ENCODE results near the gene PMM2. TPM values are rescaled to one million over a fixed set of nuclear protein-coding genes. Genes with fewer than 3 reads are reported as not detected.

Gene PMM2
- total RNA-seq, 1 experiment from 2014 or later: 47.9 TPM

GRCh38 chr16:8855051-8855786, 57.6 kb downstream of the PMM2 start:
- Histone ChIP-seq H3K27ac (no peak overlapping the region), H3K9me3 (replicated peaks) (no peaks in the 10 kb centered on the region), H3K27me3 (replicated peaks) (no peaks in the 10 kb centered on the region), H3K36me3 (peaks cover 92% of the 10 kb centered on the region), H3K4me1 (replicated peaks) (peaks cover 8% of the 10 kb centered on the region), H3K4me3 (no peak overlapping the region)
- no peak for DNase-seq (ENCODE audit: low read depth in 1 of 2, low spot score in 2 of 2)

- Histone ChIP-seq H3K4me3 (no peak overlapping the region), H3K9me3 (replicated peaks) (no peaks in the 10 kb centered on the region), H3K27me3 (replicated peaks) (no peaks in the 10 kb centered on the region), H3K27ac (no peak overlapping the region), H3K36me3 (peaks cover 89% of the 10 kb centered on the region), H3K4me1 (replicated peaks) (peaks cover under 1% of the 10 kb centered on the region)
- no peak for DNase-seq (ENCODE audit: low read depth in 1 of 2, low spot score in 2 of 2)
These were observed 58.3 kb downstream of the PMM2 start for GRCh38 chr16:8855972-8856371.

DNA sequence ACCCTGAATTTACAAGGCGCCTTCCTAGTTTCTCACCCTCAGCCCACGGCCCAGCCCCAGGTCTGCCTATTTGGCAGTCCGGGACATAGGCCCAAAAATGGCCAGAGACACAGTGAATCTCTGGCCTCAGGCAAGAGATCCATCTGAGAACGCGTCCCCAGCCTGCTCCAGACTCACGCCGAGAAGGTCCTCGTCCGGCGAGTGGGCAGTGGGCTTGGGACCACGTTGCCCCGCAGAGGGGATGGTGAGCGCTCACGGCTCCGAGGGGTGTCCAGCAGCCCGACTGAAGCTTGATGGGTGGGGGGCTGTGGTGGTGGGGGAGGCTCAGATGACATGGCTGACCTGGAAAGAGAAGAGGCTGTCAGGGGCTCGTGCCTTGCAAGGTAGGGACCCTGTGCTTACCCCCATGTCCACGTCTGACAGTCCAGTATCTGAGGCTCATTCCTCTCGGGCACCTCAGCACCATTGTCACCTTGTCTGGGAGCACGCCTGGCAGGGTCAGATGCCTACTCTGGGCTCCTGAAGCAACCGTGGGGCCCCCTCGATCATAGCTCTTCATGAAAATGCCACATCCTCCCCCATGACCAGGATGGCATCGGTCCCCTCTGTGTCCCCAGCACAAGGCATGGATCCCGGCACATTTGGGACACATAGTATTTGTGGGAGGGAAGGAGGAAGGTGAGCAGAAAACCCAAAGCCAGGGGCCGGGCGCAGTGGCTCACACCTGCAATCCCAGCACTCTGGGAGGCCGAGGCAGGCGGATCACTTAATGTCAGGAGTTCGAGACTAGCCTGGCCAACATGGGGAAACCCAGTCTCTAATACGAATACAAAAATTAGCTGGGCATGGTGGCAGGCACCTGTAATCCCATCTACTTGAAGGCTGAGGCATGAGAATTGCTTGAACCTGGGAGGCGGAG, 61.6 kb downstream of the PMM2 start:
- peaks cover 7% of the 10 kb centered on the region for H3K4me1 ChIP-seq (replicated peaks)
- H3K9me3 ChIP-seq (replicated peaks): no peaks in the 10 kb centered on the region
- H3K4me3 ChIP-seq: no peak overlapping the region
- no peaks in the 10 kb centered on the region for H3K27me3 ChIP-seq (replicated peaks)
- no peak overlapping the region for H3K27ac ChIP-seq
- DNase-seq (ENCODE audit: low read depth in 1 of 2, low spot score in 2 of 2): no peak
- H3K36me3 ChIP-seq: peaks cover 75% of the 10 kb centered on the region

GRCh38 chr16:8859913-8860881, 62.6 kb downstream of the PMM2 start:
- Histone ChIP-seq H3K36me3 (peaks cover 75% of the 10 kb centered on the region), H3K9me3 (replicated peaks) (no peaks in the 10 kb centered on the region), H3K4me1 (replicated peaks) (peaks cover 14% of the 10 kb centered on the region), H3K27me3 (replicated peaks) (no peaks in the 10 kb centered on the region), H3K27ac (no peak overlapping the region), H3K4me3 (no peak overlapping the region)
- DNase-seq (ENCODE audit: low read depth in 1 of 2, low spot score in 2 of 2): no peak

- Histone ChIP-seq H3K4me3 (no peak overlapping the region), H3K27ac (no peak overlapping the region), H3K9me3 (replicated peaks) (no peaks in the 10 kb centered on the region), H3K27me3 (replicated peaks) (no peaks in the 10 kb centered on the region), H3K36me3 (peaks cover 73% of the 10 kb centered on the region), H3K4me1 (replicated peaks) (peaks cover 15% of the 10 kb centered on the region)
- no peak for DNase-seq (ENCODE audit: low read depth in 1 of 2, low spot score in 2 of 2)
These were observed 64.1 kb downstream of the PMM2 start for GRCh38 chr16:8861563-8862308.

- Histone ChIP-seq H3K9me3 (replicated peaks) (no peaks in the 10 kb centered on the region), H3K36me3 (peaks cover 78% of the 10 kb centered on the region), H3K27me3 (replicated peaks) (no peaks in the 10 kb centered on the region), H3K4me3 (no peak overlapping the region), H3K27ac (no peak overlapping the region), H3K4me1 (replicated peaks) (peaks cover 23% of the 10 kb centered on the region)
- no peak for DNase-seq (ENCODE audit: low read depth in 1 of 2, low spot score in 2 of 2)
These were observed 64.9 kb downstream of the PMM2 start for GRCh38 chr16:8862309-8863130.

DNA sequence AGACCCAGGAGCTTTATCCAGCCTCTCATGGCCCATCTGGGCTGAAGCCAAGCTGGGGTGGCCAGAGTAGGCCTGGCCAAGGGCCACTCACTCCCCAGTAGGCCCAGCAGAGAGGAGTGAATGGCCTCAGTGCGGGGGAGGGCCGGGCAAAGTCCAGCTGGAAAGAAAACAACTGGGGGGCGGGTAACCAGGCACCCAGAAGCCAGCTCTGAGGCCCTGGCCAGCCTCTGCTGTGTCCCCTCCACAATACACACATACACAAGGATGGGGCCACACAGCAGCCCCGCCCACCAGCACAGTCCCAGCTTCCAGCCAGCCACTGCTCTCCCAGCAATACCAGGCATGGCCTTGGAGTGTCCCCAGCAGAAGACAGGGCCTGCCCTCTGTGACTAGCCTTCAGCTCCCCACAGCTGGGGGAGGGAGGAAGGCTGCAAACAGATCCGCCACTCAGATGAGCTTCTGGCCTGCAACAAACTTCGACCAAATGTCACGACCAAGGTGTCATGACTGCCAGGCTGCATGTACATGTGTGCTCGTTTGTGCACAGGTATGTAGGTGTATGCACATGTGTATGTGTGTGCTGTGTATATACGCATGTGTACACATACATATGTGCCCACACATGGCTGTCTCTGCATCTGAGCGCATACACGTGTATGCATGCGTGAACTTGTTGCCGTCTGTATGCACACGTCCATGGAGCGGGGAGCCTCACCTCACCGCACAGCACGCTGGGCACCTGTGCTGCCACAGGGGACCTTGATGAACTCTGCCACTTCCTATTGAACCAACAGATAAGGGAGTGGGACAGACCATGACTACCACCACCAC, 66.2 kb downstream of the PMM2 start:
- Histone ChIP-seq H3K4me3 (no peak overlapping the region), H3K4me1 (replicated peaks) (peaks cover 23% of the 10 kb centered on the region), H3K27ac (no peak overlapping the region), H3K36me3 (peaks cover 70% of the 10 kb centered on the region), H3K27me3 (replicated peaks) (no peaks in the 10 kb centered on the region), H3K9me3 (replicated peaks) (no peaks in the 10 kb centered on the region)
- no peak for DNase-seq (ENCODE audit: low read depth in 1 of 2, low spot score in 2 of 2)

DNA sequence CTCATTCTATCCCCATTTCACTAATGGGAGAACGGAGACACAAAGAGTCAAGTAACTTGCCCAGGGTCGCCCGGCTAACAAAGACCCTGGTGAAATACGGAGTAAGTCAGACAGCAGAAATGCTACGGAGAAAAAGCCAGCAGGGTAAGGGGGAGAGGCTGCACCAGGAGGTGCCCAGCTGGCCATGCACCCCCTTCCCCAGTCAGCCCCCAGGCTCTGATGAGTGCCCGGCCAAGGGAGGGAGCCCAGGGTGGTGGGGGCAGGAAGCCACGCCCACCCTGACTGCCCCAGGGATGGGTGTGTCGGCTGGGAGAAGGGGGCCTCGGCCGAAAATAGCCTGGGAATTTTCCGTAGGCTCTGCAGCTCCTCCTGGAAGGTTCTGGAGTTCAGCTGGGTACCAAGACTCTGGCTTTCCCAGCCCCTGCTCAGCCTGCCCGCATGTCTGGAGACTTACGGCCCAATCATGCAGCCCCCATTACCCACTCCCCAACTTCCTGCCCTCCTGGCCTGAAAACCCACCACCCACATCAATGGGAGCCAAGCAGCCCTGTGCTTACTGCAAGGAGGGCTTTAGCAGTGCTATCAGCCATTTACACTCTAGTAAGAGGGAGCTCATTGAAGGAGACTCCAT, 67.0 kb downstream of the PMM2 start:
- Histone ChIP-seq H3K4me1 (replicated peaks) (peaks cover 28% of the 10 kb centered on the region), H3K27me3 (replicated peaks) (no peaks in the 10 kb centered on the region), H3K4me3 (no peak overlapping the region), H3K36me3 (peaks cover 62% of the 10 kb centered on the region), H3K27ac (no peak overlapping the region), H3K9me3 (replicated peaks) (no peaks in the 10 kb centered on the region)
- DNase-seq (ENCODE audit: low read depth in 1 of 2, low spot score in 2 of 2): no peak

GRCh38 chr16:8865145-8865882, 67.7 kb downstream of the PMM2 start:
- H3K27me3 ChIP-seq (replicated peaks): no peaks in the 10 kb centered on the region
- DNase-seq (ENCODE audit: low read depth in 1 of 2, low spot score in 2 of 2): no peak
- H3K9me3 ChIP-seq (replicated peaks): no peaks in the 10 kb centered on the region
- H3K4me3 ChIP-seq: no peak overlapping the region
- H3K4me1 ChIP-seq (replicated peaks): peaks cover 29% of the 10 kb centered on the region
- H3K36me3 ChIP-seq: peaks cover 55% of the 10 kb centered on the region
- no peak overlapping the region for H3K27ac ChIP-seq

DNA sequence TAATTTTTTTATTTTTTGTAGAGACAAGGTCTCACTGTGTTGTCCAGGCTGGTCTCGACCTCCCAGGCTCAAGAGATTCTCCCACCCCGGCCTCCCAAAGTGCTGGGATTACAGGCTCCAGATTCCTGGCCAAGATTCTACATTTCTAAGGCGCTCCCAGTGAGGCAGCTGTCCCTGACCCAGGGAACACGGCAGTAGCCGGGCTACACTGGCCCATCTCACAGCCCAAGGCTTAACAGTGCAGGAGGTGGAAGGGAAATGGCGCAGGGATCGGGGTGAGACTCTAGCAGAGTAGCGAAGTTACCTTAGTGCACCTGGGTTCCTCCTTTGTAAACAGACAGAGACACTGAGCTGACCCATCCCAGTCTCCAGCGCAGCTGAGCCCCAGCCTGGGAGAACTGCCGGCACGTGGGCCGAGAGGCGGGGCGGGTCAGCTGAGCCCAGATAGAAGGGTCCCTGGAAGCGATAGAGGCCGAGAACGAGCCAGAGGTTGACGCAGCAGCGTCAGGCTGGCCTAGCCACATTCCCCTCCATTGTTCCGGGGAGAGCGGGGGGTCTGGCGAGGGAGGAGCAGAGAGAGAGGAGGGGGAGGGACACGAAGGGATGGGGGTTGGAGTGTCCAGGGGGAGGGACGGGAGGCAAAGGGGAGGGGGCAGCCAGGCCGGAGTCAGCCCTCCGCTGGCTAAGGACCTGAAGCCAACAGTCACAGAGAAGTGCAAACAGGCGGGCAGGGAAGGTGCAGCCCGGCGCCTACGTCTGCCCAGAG, 68.7 kb downstream of the PMM2 start:
- H3K36me3 ChIP-seq: peaks cover 51% of the 10 kb centered on the region
- no peak overlapping the region for H3K4me3 ChIP-seq
- H3K9me3 ChIP-seq (replicated peaks): no peaks in the 10 kb centered on the region
- peaks cover 39% of the 10 kb centered on the region for H3K4me1 ChIP-seq (replicated peaks)
- no peak overlapping the region for H3K27ac ChIP-seq
- DNase-seq (ENCODE audit: low read depth in 1 of 2, low spot score in 2 of 2): no peak
- H3K27me3 ChIP-seq (replicated peaks): no peaks in the 10 kb centered on the region

Data from SJSA1 (cell line).